Activated T-cell treated with anti-CD3 and anti-CD28 coated beads, Interleukin-2, amount 50 U/mL, for 72 hours (primary cell): ENCODE measurements around the gene ATXN10. TPM values are rescaled to one million over a fixed set of nuclear protein-coding genes. Genes with fewer than 3 reads are reported as not detected.

Experiments used
- ATAC-seq, 2 donors: fragments of 150-1000 bp; cut with Tn5 transposase; replicated peaks in 1 of 2; 2 replicates each; pipeline ENCODE4 v1.10.0; 2021; ENCODE audit warnings: moderate library complexity in 2 of 2, mild to moderate bottlenecking in 1 of 2
- DNase-seq, 2 donors: peaks; one replicate each; pipeline ENCODE4 v3.0.0; 2021 to 2022; ENCODE audit warnings: mixed read lengths in 1 of 2
- H3K27ac Mint-ChIP-seq: one replicate; pipeline ENCODE4 v1.8.0; 2022; ENCODE audit warnings: mild to moderate bottlenecking, moderate library complexity, mixed read lengths
- H3K27me3 Mint-ChIP-seq: one replicate; pipeline ENCODE4 v1.8.0; 2022; ENCODE audit warnings: low read depth, mixed read lengths
- H3K36me3 Mint-ChIP-seq, 2 donors: one replicate each; pipeline ENCODE4 v1.8.0; 2022; ENCODE audit warnings: mixed read lengths in 2 of 2, mild to moderate bottlenecking in 1 of 2; ENCODE audit not compliant: insufficient read depth in 2 of 2
- H3K4me1 Mint-ChIP-seq: one replicate; pipeline ENCODE4 v1.8.0; 2022; ENCODE audit warnings: low read depth, mixed read lengths
- H3K4me3 Mint-ChIP-seq, 2 donors: one replicate each; pipeline ENCODE4 v1.8.0; 2022; ENCODE audit warnings: mild to moderate bottlenecking in 2 of 2, mixed read lengths in 2 of 2, moderate library complexity in 2 of 2
- H3K9me3 Mint-ChIP-seq, 2 donors: one replicate each; pipeline ENCODE4 v1.8.0; 2022; ENCODE audit warnings: mixed read lengths in 2 of 2
- total RNA-seq, 2 donors: library from RNA; stranded (reverse); gene quantifications; one replicate each; pipeline ENCODE4 v1.2.3, GENCODE V29; 2022

Gene ATXN10
- total RNA-seq, 2 donors from 2014 or later, result 88.7 to 93.9 TPM

DNA sequence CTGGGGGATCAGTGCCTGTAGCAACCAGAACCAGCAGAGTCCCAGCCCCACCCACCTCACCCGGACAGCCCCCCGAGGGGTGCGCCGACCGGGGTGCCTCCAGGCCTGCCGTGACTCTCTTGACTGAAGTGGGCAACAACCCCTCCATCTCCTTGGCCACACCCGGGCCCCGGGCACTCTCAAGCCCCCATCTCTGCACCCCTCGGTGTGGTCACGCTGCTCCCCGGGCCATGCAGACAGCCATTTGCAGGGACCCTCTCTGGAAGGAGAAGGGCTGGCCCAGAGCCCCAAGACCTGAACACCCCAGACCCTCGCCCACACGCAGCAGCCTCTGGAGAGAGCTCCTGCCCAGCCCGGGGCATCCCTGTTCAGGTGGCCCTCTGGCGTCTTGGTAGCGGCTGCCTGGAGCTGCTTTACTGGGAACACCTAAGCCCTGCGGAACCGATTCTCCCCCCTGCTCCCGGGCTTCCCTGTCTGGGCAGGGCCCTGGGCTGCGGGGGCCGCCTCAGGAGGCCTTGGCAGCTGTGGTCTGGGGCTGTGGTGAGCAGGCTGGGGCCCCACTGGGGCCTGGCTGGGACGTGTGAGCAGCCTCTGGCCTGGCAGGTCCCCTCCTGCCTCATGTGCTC, 220.5 kb downstream of the ATXN10 start:
- H3K4me1 Mint-ChIP-seq, result no peaks in the 10 kb centered on the region
- H3K36me3 Mint-ChIP-seq, result no peaks in the 10 kb centered on the region
- no peak overlapping the region for H3K4me3 Mint-ChIP-seq
- H3K9me3 Mint-ChIP-seq, result no peaks in the 10 kb centered on the region
- no peak for ATAC-seq
- DNase-seq, result no peak
- H3K27me3 Mint-ChIP-seq, result no peaks in the 10 kb centered on the region
- no peak overlapping the region for H3K27ac Mint-ChIP-seq

DNA sequence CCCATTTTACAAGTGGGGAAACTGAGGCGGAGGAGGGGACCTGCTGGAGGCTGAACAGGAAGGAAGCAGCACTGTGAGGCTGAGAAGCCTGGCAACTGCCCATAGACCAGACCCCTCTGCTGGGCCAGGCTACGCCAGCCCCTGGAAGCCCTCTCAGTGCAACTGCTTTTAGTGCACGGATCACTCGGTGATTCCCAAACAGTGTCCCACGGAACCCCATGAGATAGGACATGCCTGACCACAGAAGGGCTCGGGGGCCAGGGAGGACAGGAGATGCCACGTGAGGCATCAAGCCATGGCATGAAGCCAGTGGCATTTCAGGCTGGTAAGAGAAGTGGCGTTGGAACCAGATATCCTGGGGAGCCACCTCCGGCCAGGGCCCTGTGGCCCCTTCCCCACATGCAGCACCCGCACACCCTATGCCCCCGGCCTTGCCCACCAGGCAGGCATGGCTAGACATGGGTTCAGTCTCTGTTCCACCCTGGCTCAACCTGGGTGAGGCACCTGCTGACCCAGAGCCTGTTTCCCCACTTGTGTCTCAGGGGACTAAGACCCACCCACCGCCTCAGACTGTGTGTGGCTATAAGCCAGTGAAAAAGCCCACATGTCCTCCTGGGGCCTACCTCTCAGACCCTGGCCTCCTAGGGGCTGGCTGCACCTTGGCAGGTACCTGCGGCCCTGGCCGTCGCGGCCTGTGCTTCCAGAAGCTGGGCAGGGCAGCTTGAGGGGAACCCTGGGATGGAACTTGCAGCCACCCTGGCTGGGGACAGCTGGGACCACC, 221.2 kb downstream of the ATXN10 start:
- no peak overlapping the region for H3K27ac Mint-ChIP-seq
- no peaks in the 10 kb centered on the region for H3K4me1 Mint-ChIP-seq
- no peak for DNase-seq
- no peaks in the 10 kb centered on the region for H3K9me3 Mint-ChIP-seq
- no peaks in the 10 kb centered on the region for H3K36me3 Mint-ChIP-seq
- ATAC-seq, result no peak
- no peak overlapping the region for H3K4me3 Mint-ChIP-seq
- no peaks in the 10 kb centered on the region for H3K27me3 Mint-ChIP-seq

DNA sequence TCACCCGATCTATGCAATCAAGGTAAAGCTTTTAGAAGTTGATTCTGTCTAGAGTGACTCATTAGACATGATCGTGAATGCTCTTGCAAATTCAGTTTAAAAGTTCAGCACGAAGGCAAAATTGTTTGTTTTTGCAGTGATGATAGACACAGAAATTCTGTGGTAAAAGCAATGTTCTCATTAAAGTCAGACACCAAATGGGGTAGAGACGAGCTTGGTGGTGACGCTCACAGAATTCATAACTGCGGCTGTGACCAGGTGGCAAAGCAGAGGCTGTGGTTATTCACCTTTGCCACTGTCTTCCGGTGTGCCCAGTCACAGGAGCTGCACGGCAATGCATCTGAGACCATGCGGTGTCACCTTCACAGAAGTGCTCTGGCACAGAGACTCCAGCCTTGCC, 221.9 kb downstream of the ATXN10 start:
- ATAC-seq, result no peak
- H3K36me3 Mint-ChIP-seq, result no peaks in the 10 kb centered on the region

More for the DNA sequence above, 221.9 kb downstream of the ATXN10 start:
- no peak overlapping the region for H3K27ac Mint-ChIP-seq
- no peak overlapping the region for H3K4me3 Mint-ChIP-seq
- no peaks in the 10 kb centered on the region for H3K27me3 Mint-ChIP-seq
- H3K4me1 Mint-ChIP-seq, result no peaks in the 10 kb centered on the region
- no peak for DNase-seq
- no peaks in the 10 kb centered on the region for H3K9me3 Mint-ChIP-seq

Other genes starting within 250 kb of the ATXN10 start
- gene FBLN1, start 169.0 kb upstream of the ATXN10 start, total RNA-seq, result not detected